CMK (cell line): ENCODE results near the gene SETBP1.

ENCODE experiments used
- DNase-seq: peaks from one replicate; pipeline ENCODE4 v3.0.0-alpha.2; 2010; ENCODE audit warnings: low read depth

Gene SETBP1

DNA sequence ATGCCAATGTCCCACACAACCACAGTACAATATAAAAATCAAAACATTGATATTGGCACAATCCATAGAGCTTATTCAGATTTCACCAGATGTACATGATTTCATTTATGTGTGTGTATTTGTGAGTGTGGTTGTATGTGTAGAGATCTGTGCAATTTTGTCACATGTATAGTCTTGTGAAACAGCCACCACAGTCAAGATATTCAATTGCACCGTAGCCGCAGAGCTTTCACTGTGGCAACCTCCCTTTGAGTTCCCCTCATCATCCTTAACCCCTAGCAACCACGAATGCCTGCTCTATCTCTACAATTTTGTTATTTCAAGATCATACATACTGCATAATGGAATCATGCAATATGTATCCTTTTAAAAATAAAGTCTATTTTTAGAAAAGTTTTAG lies 391.3 kb downstream of the SETBP1 start:
- no peak for DNase-seq

DNA sequence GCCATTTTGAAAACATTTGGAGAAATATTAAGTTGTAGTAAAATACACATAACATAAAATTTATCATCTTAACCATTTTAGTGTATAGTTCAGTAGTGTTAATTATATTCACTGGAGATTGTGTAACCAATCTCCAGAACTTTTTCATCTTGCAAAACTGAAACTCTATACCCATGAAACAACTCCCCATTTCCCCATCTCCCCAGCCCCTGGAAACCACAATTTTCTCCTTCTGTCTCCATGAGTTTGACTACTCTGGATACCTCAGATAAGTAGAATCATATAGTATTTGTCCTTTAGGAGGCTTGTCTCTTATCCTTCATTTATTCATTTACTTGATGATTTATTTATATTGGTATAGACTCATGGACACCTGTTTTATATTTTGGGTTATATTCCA lies 392.9 kb downstream of the SETBP1 start:
- no peak for DNase-seq

DNA sequence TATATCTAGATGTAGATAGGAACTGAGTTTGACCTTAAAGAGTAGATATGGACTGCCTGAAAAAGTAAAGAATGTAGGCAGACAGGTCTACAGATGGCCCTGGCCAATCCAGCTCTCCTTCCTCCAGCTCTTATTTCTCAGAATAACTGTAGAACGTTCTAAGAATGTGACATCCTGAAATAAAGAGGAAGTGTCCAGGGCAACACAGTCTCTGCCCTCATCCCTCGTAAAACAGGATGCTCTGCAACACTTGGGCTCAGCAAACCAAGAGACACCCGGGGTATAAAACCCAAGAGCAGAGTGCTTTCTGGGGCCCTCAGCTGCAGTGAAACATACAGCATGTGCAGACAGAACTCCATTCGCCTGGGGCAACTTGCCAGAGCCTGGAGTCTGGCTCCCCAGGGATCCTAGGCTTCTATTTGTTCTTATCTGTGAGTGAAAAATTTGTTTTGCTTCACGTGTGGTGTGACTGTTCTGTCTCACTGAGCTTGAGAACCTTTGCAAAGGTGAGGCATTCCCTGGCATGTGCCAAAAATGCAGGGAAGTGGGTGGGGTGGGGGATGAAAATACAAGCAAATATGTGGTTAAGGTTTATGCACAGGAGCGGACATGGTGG lies 401.0 kb downstream of the SETBP1 start:
- DNase-seq = no peak

DNA sequence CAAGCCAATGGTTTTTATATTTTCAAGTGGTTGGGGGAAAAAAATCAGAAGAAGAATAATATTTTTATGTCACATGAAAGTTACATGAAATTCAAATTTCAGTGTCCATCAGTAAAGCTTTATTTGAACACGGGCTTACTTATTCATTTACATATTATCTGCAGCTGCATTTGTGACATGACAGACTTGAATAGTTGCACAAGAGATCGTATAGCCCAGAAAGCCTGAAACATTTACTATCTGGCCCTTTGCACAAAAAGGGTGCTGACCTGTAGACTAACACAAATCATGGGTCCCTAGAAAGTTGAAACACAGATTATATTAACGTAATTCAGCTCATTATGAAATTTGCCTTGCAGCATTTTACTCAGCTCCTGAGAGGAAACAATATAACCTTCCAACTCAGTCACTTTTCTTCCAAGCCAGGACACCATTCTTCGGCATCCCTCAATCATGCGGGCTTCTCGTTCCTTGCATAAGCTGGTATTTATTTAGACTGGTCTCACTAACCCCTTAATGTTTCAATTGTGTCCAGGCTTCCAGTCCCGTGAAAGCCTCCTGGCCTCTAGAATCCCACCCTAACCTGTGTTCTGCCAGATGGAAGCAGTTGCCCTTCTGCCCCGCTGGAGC lies 402.7 kb downstream of the SETBP1 start:
- DNase-seq = no peak

DNA sequence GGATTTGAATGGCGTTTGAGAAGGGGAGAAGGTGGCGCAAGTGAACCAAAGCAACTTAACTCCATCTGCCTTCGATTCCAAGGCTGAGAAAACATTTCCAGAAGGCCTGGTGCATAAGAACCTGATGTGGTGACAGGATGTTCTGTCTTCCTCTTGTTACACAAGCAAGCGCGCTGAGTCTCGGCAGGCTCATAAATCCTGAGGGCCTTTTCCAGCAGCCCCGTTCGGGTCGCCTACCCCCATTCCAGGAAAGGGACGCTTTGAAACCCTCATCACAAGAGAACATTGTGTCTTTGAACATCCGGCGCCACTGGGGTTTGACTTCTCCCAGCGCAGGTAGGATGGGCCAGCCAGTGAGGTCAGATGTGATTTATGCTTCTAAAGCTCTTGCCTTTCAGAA lies 403.5 kb downstream of the SETBP1 start:
- no peak for DNase-seq

DNA sequence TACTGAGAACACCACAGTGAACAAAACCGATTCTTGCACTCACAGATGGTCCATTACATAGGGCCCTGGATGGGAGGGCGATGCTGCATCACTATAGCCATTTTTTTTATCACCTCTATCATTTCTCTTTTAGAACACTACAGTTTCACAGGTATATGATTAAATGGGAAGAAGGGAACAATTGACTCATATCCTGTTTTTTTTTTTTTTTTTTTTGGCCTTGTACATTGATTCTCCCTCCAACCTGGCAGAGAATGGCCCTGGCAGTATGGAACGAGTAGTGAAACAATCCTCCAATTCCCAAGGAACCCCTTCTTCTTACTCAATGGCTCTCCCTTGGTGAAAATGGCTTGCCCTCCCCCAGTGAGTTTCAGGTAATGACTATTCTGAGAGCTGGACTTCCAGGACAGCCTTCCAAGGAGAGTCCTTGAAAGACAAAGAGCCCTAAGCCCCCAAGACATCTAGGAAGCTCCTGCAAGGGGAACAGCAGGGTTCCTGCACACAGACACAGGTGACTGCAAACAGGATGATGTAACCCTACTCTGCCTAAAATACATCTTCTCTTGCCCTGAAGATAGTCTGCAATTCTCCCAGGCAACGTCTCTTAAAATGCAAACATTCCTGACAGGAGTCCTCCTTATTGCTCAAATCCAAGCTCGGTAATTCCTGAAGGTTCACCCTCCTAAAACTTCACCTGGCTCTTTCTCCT lies 405.4 kb downstream of the SETBP1 start:
- DNase-seq = no peak

DNA sequence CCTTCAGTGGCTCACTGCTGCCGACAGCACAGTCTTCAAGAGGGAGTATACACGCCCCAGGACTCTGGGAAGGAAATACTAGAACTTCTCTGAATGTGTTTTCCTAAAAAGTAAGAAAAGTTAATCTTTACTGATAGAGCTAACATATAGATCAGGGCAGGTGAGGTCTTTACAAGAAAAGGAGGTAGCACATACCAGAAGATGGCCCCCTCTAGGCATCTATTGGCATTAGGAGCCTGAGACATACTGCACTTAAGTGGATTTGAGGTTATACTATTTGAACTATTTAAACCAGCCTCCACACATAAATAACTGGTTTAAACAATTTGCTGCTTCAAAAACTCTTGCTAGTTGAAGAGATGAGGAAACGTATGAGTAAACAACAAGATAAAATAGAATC lies 406.1 kb downstream of the SETBP1 start:
- DNase-seq = no peak

DNA sequence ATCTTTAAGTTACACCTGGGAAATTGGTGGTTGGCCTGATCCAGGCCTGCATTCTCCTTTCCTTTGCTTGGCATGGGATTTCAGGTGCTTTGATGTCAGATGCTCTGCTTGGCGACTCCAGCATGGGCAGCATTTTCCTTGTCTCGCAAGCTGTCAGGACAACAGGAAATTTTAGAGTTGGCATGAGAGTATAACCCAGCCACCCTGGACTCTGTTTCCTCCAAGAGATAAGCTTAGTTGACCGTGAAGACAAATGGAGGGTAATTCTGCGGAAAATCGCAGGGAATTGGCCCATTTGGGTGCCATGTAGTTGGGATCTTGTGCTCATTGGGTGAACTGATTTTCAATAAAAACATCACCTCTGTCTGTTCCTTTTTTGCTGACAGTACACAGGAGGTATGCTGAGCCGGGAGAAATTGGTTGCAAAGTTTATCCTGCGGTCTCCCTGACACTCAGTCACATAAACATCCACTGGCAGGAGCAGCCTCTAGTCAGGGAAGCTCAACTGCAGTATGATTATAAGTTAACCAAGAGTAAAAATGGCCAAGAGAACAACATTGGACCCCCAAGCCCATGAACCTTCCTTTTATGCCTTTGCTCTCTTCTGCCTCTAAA lies 409.9 kb downstream of the SETBP1 start:
- DNase-seq = no peak

DNA sequence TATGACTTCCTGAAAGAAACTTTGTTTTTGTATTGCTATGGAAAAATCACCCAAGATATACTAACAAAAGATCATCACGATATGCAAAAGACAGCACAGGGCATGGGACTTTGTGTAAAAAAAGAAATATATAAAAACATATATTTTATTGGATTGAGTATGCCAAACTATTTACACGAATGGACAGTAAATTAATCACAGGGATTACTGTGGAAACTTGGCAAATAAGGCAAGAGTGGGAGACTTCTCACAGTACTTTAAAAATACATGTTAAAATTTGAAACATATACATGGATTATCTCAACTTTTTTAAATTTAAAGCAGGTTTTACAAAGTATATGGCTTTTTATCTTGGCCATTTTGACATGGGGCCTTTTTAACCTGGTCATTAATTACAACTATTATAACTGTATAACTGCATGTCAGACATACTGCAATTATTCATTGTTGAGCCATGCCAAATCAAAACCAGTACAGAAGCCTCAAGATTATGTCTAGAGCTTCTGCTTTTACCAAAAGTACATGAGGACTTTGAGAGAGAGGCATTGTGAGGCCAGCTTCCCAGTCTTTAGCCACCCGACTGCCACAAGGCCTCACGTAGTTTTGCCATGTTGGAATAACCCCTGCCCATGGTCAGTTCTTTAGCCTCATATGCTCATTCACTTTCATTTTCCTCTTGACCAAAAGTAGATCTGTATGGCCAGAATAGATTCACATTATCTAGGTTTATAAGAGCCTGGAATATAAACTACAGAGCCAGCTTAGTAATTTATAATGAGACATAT lies 419.8 kb downstream of the SETBP1 start:
- DNase-seq = no peak

DNA sequence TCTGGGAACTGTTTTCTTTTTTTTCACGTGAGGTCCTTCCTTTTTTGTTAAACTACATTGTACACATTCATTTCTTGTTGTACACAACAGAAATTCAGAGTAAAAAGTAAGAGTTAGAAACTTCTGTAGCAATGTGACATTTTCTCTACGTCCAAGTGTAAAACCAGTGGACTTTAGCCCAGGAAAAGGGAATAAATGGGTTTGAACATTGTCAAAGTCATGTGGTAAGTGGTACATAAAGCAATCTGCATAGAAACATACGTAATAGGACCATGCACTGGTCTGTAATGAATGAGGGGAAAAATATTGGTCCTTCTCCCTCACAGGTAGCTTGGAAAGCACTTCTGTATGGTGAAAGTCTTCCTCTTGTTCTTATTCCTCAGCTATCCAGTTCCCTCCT lies 421.4 kb downstream of the SETBP1 start:
- no peak for DNase-seq

DNA sequence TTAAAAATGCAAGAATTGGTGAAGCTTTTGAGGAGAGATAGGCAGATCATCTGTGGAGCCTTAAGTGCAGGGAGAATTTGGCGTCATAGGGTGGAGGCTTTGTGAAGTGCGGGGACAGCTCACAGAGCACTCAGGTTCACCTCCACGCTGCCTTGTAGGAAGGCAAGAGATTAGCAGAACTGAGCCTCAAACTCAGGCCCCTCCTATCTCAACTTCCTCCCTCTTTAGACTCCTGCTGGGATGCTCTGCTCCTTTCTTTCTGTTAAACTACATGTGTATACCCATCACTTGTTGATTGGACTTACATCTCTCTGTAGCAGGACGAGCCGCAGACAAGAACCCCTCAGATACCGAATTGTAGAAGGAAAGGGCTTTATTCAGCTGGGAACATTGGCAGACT lies 422.2 kb downstream of the SETBP1 start:
- no peak for DNase-seq

DNA sequence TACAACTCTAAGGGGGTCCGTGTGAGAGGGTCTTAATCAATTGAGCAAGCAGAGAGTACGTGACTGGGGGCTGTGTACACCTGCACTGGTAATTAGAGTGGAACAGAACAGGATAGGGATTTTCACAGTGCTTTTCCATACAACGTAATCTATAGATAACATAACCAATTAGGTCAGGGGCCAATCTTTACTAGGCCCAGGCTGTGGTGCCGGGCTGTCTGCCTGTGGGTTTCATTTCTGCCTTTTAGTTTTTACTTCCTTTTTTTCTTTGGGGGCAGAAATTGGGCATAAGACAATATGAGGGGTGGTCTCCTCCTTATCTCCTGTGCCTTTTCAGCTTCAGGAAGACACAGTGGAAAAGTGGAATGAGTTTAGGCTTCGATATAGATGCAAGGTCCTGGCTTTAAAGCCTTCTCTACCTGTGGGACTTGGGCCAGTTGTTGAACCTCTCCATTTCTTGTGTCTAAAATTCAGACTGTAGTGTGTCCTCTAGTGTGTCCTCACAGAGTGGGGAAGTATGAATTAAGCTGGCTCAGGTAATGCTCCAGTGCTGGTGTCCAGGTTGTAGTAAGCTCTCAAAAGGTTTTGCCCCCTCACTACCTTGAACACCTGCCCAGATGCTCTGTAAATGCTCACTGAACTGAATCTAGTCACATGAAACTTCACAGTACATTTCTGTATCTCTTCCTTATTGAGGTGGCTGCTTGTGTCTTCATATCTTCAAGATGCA lies 422.8 kb downstream of the SETBP1 start:
- DNase-seq = no peak

DNA sequence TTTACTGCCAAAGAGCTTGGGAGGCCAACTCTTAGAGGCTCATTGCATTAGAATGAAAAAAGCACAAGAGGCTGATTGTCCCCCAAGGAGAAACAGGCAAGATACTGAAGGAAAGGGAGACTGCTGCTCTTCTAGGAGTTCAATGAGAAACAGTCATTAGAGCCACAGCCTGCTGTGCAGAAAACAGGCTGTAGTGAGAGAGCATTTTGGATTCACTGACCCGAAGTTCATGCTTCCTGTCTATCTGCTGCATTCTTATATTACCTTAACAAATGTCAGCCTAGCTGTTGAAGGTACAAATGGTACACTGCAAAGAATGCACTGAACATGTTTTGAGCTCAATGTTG lies 423.3 kb downstream of the SETBP1 start:
- DNase-seq = no peak

DNA sequence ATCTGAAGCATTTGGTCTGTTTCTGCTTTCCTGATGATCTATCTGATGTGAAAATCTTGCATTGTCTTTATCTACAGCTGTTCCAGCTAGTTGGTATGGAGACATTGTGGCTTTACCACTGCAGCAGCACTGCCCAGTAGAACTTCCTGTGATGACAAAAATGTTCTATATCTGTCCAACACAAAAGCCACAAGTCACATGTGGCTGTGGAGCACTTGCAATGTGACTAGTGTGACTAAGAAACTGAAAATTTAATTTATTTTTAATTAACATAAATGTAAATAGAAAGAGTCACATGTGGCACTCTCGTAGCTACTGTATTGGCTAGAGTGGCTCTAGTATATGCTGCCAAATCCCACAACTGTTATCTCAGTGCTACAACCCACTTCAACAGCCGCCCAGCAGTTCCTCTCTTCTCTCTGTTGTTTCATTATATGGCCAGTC lies 425.7 kb downstream of the SETBP1 start:
- DNase-seq = peak; percentile 11

DNA sequence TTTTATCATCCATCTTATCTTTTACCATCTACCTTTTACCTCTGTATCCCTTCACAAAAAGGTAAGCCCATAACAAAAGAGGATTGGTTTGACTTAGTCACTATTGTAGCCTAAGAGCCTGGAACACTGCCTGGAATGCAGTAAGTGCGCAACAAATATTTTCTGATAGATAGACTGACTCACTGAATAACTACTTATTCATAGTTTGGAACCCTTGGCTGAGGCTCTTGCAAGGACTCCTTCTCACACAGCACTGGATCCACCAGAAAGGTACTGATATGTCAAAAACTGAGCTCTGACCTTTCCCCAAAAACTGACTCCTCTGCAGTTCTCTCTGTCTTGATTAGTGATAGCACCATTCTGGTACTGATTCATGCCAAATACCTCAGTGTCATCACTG lies 426.7 kb downstream of the SETBP1 start:
- no peak for DNase-seq

DNA sequence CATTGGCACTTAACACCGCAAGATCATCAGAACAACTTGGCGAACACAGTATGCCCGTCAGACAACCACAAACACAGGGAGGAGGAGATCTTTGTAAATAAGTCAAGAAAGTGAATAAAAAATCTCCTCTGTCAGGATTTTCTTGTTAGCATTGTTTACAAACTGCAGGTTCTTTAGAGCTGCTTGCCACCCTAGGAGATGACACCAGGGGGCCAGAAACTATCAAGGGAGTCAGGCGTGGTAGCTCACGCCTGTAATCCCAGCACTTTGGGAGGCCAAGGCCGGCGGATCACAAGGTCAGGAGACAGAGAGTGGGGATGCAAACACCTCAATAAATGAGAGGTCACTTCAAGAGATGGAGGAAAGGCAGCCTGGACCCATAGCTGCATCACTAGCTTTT lies 428.1 kb downstream of the SETBP1 start:
- DNase-seq = no peak

DNA sequence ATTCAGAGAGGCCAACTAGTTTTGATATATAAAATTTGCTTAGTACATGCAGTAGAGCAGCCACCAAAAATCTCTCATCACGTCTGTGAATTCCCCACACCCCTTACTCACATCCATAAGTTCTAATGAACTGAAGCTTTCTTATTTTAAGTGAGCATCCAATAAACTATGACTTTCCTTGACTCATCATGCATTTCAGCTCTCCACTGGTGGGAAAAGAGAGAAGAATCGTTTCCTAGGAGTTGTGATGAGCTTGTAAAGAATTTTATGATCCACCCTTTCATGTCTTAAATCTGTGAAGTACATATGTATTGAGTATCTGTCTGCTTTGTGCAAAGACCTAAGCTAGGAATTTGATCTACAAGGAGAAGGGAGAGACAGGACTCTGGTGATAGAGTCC lies 428.6 kb downstream of the SETBP1 start:
- no peak for DNase-seq

DNA sequence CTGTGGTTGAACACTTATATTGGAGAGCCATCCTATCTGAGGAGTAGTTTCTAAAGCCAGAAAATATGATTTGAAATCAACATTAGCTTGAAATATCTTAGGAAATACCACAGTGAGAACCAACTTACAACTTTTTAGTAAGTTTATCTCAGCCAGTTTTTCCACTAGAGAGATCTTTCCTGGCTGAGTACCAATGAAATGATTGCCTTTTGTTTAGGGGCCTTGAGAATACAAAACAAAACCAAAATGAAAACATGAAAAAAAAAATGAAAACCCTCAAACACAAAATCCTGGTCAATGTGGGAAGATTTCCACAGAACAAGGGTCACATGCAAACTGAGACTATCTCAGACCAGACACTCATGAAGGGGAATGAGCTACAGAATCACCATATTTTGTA lies 429.0 kb downstream of the SETBP1 start:
- DNase-seq = no peak

DNA sequence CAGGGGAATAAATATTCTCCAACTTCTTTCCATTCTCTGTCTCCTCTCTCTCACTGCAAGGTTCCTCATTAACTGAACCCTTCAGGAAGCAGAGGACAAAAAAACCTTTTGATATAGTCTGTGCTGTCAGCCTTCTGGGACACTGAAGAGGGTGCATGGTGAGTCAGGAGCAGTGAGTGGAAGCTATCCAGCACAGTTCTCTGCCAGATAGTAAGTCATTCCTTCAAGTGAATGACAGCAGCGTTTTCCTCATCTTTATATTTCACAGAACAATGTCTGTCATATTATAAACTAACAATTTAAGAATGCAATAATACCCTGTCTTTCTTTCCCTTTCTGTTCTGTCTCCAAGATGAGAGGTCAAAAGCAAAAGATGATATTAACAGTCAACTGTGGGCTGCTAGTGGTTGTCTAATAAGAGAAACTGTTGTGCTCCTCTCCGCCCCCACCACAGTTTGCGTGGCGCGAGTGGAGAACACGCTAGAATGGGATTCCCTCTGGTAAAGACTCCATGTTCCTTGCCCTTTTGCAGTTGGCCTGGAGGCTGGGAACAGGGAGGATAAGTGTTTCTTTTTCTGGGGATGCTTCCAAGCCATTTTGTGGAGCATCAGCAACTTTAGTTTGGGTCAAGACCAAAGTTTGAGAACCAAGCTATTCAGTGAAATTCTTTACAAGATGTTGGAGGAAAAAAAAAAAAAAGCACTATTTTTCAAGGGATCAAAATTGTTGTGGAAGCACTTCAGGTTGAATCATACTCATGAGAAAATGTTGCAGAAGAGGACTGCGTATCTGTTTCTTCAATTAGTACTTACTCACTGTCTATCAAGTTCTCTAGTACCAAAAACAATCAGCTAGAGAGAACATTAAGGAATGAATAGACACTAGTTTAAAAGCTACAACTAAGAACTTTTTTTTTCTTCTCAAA lies 430.2 kb downstream of the SETBP1 start:
- no peak for DNase-seq

DNA sequence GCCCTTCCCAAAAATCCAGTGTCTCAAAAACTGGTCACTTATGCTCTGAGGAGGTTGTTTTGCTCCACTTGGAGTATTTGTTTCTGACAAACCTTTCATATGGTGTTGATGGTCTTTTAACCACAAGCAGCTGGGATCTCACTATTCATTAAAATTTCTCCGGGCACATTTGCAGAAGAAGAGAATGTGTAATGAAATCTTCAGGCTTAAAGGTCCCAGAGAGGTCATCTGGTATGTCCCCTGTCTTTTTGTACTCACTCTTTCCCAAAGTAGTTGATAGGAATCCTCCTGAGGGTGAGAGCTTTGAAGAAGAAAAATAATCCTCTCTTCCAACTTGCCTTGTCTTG lies 430.8 kb downstream of the SETBP1 start:
- no peak for DNase-seq

DNA sequence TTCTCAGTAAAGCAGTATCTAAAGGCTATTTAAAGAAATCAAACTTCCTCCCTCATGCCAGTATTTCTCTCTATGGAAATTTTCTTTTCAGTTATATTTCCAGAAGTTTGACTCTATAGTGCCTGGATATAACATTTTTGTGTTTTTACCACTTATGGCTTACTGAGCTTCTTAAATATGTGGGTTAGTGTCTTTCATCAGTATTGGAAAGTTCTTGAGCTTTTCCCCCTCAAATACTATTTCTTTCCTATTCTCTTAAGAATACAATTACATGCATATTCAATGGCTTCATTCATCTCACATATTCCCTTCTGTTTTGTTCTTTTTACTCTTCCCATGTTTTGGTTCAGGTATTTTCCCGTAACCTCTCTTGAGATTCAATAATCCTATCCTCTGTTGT lies 432.0 kb downstream of the SETBP1 start:
- DNase-seq = no peak
